Nephron (organoid): ENCODE measurements around the gene DYNLT4.

Experiments used
- H3K27ac Mint-ChIP-seq, 3 experiments: 2 replicates each; pipeline ENCODE4 v1.8.0; 2020; ENCODE audit warnings: mixed read lengths in 3 of 3, mild to moderate bottlenecking in 2 of 3, moderate library complexity in 1 of 3
- H3K27me3 Mint-ChIP-seq: 2 replicates; pipeline ENCODE4 v1.8.0; 2021; ENCODE audit warnings: low read depth, mild to moderate bottlenecking, moderate library complexity, mixed read lengths
- H3K36me3 Mint-ChIP-seq: 2 replicates; pipeline ENCODE4 v1.8.0; 2020; ENCODE audit warnings: low read depth, mixed read lengths
- H3K4me1 Mint-ChIP-seq: 2 replicates; pipeline ENCODE4 v1.8.0; 2020; ENCODE audit warnings: mixed read lengths
- H3K4me3 Mint-ChIP-seq, 3 experiments: 2 replicates each; pipeline ENCODE4 v1.8.0; 2020; ENCODE audit warnings: mild to moderate bottlenecking in 3 of 3, mixed read lengths in 3 of 3, moderate library complexity in 2 of 3
- H3K9me3 Mint-ChIP-seq: 2 replicates; pipeline ENCODE4 v1.8.0; 2020; ENCODE audit warnings: mixed read lengths
- CTCF ChIP-seq, 3 experiments: fragments of 200-600 bp; sonication (generic); IDR thresholded peaks; one replicate each; pipeline ENCODE4 v1.5.0; 2021; ENCODE audit warnings: antibody characterized with exemption in 3 of 3; ENCODE audit not compliant: unreplicated experiment in 3 of 3

The DYNLT4 gene

GRCh38 chr1:44832056-44832705, 25.0 kb upstream of the DYNLT4 start:
- Mint-ChIP-seq H3K9me3 (no peaks in the 10 kb centered on the region), H3K36me3 (no peaks in the 10 kb centered on the region), H3K27me3 (no peaks in the 10 kb centered on the region), H3K4me1 (peaks cover 13% of the 10 kb centered on the region), H3K27ac (peak overlapping the region; percentile 41 to 56 (median 48)), H3K4me3 (no peak overlapping the region)
- TF ChIP-seq CTCF (IDR thresholded peaks at IDR 0.05; ENCODE audit: unreplicated experiment in 3 of 3): no peak

GRCh38 chr1:44831516-44831915, 24.4 kb upstream of the DYNLT4 start:
- Mint-ChIP-seq H3K4me3 (no peak overlapping the region), H3K9me3 (no peaks in the 10 kb centered on the region), H3K36me3 (no peaks in the 10 kb centered on the region), H3K27me3 (no peaks in the 10 kb centered on the region), H3K27ac (no peak overlapping the region), H3K4me1 (peaks cover 13% of the 10 kb centered on the region)
- no peak for TF ChIP-seq CTCF (IDR thresholded peaks at IDR 0.05; ENCODE audit: unreplicated experiment in 3 of 3)

- TF ChIP-seq CTCF (IDR thresholded peaks at IDR 0.05; ENCODE audit: unreplicated experiment in 3 of 3): no peak
- no peak overlapping the region for H3K27ac Mint-ChIP-seq
- no peaks in the 10 kb centered on the region for H3K9me3 Mint-ChIP-seq
- no peaks in the 10 kb centered on the region for H3K36me3 Mint-ChIP-seq
- no peaks in the 10 kb centered on the region for H3K27me3 Mint-ChIP-seq
- peaks cover 10% of the 10 kb centered on the region for H3K4me1 Mint-ChIP-seq
- no peak overlapping the region for H3K4me3 Mint-ChIP-seq
These were observed 23.8 kb upstream of the DYNLT4 start for GRCh38 chr1:44830900-44831304.

- H3K27ac Mint-ChIP-seq: no peak overlapping the region
- no peaks in the 10 kb centered on the region for H3K9me3 Mint-ChIP-seq
- no peaks in the 10 kb centered on the region for H3K36me3 Mint-ChIP-seq
- no peak overlapping the region for H3K4me3 Mint-ChIP-seq
- H3K27me3 Mint-ChIP-seq: no peaks in the 10 kb centered on the region
- H3K4me1 Mint-ChIP-seq: peaks cover 5% of the 10 kb centered on the region
- TF ChIP-seq CTCF (IDR thresholded peaks at IDR 0.05; ENCODE audit: unreplicated experiment in 3 of 3): no peak
These were observed 22.6 kb upstream of the DYNLT4 start for GRCh38 chr1:44829506-44830384.

- Mint-ChIP-seq H3K4me1 (peaks cover 5% of the 10 kb centered on the region), H3K27me3 (no peaks in the 10 kb centered on the region), H3K27ac (no peak overlapping the region), H3K9me3 (no peaks in the 10 kb centered on the region), H3K36me3 (no peaks in the 10 kb centered on the region), H3K4me3 (no peak overlapping the region)
- TF ChIP-seq CTCF (IDR thresholded peaks at IDR 0.05; ENCODE audit: unreplicated experiment in 3 of 3): no peak
These were observed 21.8 kb upstream of the DYNLT4 start for GRCh38 chr1:44828841-44829440.
